Measurements from ENCODE around the gene NSD1.

- TF ChIP-seq, protein P1, sequence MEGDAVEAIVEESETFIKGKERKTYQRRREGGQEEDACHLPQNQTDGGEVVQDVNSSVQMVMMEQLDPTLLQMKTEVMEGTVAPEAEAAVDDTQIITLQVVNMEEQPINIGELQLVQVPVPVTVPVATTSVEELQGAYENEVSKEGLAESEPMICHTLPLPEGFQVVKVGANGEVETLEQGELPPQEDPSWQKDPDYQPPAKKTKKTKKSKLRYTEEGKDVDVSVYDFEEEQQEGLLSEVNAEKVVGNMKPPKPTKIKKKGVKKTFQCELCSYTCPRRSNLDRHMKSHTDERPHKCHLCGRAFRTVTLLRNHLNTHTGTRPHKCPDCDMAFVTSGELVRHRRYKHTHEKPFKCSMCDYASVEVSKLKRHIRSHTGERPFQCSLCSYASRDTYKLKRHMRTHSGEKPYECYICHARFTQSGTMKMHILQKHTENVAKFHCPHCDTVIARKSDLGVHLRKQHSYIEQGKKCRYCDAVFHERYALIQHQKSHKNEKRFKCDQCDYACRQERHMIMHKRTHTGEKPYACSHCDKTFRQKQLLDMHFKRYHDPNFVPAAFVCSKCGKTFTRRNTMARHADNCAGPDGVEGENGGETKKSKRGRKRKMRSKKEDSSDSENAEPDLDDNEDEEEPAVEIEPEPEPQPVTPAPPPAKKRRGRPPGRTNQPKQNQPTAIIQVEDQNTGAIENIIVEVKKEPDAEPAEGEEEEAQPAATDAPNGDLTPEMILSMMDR (conservative IDR thresholded peaks at IDR 0.05 in 1 of 2, IDR thresholded peaks at IDR 0.05 in 1 of 2; ENCODE audit: low read depth in 1 of 2, low read length in 2 of 2), result no peak
- TF ChIP-seq EZH2 (IDR thresholded peaks at IDR 0.05; ENCODE audit: low read length, missing control alignments), result no peak
Observed at GRCh38 chr5:177105691-177106476, 27.7 kb upstream of the NSD1 start.

All from fibroblast of lung (primary cell).